IPS-20b (cell line): ENCODE results near the gene TMCO6.
"Not testable (repeated sequence)": the region's sequence is repeated elsewhere in the genome, so short reads cannot be mapped to it uniquely, and the experiment has no call there.

Source experiments
- H3K27ac ChIP-seq: one replicate; pipeline ENCODE4 v1.5.1; 2013; ENCODE audit warnings: low read length
- H3K27me3 ChIP-seq: 2 replicates; pipeline ENCODE4 v1.6.1; 2013; ENCODE audit warnings: mild to moderate bottlenecking, low read length, inconsistent platforms; ENCODE audit not compliant: insufficient read depth
- H3K36me3 ChIP-seq: 2 replicates; pipeline ENCODE4 v1.6.1; 2013; ENCODE audit warnings: low read depth, mild to moderate bottlenecking, inconsistent platforms, low read length, moderate library complexity; ENCODE audit not compliant: insufficient read depth
- H3K4me1 ChIP-seq: 2 replicates; pipeline ENCODE4 v1.6.1; 2013; ENCODE audit warnings: mild to moderate bottlenecking, control low read depth, inconsistent platforms, low read length, moderate library complexity; ENCODE audit not compliant: insufficient read depth
- H3K4me3 ChIP-seq: 2 replicates; pipeline ENCODE4 v1.5.1; 2013; ENCODE audit warnings: mild to moderate bottlenecking, low read length, inconsistent platforms
- H3K9ac ChIP-seq: 2 replicates; pipeline ENCODE4 v1.6.1; 2013; ENCODE audit warnings: low read depth, mild to moderate bottlenecking, inconsistent platforms, low read length, moderate library complexity
- H3K9me3 ChIP-seq: 2 replicates; pipeline ENCODE4 v1.6.1; 2013; ENCODE audit warnings: mild to moderate bottlenecking, low read depth, low read length, inconsistent platforms; ENCODE audit not compliant: insufficient read depth

The TMCO6 gene

GRCh38 chr5:140639148-140639981 is at the start of gene TMCO6:
TMCO6 (plus strand) TSS chr5:140639451; CDS start chr5:140639528, 77 bp downstream.
- Histone ChIP-seq H3K4me1 (peaks cover 6% of the 10 kb centered on the region; the same call in 1 of the 2 replicates), H3K27me3 (no peaks in the 10 kb centered on the region), H3K27ac (peak within 1 kb of the TSS; percentile 63), H3K4me3 (peak within 1 kb of the TSS; percentile 97), H3K9me3 (no peaks in the 10 kb centered on the region), H3K9ac (peak within 1 kb of the TSS; percentile 92), H3K36me3 (peaks cover 30% of the 10 kb centered on the region)

- Histone ChIP-seq H3K4me3 (no peak overlapping the region), H3K27ac (no peak overlapping the region), H3K4me1 (no peaks in the 10 kb centered on the region), H3K27me3 (no peaks in the 10 kb centered on the region), H3K9me3 (no peaks in the 10 kb centered on the region), H3K36me3 (no peaks in the 10 kb centered on the region), H3K9ac (no peak overlapping the region)
Observed at GRCh38 chr5:140590861-140591260, 48.4 kb upstream of the TMCO6 start.

- H3K9ac ChIP-seq = no peak overlapping the region
- H3K9me3 ChIP-seq = no peaks in the 10 kb centered on the region
- H3K4me1 ChIP-seq = no peaks in the 10 kb centered on the region
- H3K27me3 ChIP-seq = no peaks in the 10 kb centered on the region
- H3K4me3 ChIP-seq = no peak overlapping the region
- H3K36me3 ChIP-seq = no peaks in the 10 kb centered on the region
- no peak overlapping the region for H3K27ac ChIP-seq
Observed at GRCh38 chr5:140591747-140592372, 47.4 kb upstream of the TMCO6 start.

- not testable (repeated sequence) for H3K36me3 ChIP-seq, H3K4me3 ChIP-seq, H3K9ac ChIP-seq, H3K4me1 ChIP-seq, H3K27me3 ChIP-seq, H3K9me3 ChIP-seq, H3K27ac ChIP-seq
Observed at GRCh38 chr5:140593070-140593469, 46.2 kb upstream of the TMCO6 start.

- H3K9me3 ChIP-seq = no peaks in the 10 kb centered on the region
- H3K4me3 ChIP-seq = no peak overlapping the region
- H3K36me3 ChIP-seq = no peaks in the 10 kb centered on the region
- H3K4me1 ChIP-seq = no peaks in the 10 kb centered on the region
- no peak overlapping the region for H3K27ac ChIP-seq
- H3K9ac ChIP-seq = no peak overlapping the region
- no peaks in the 10 kb centered on the region for H3K27me3 ChIP-seq
Observed at GRCh38 chr5:140594169-140594568, 45.1 kb upstream of the TMCO6 start.

- H3K4me1 ChIP-seq = no peaks in the 10 kb centered on the region
- H3K9me3 ChIP-seq = no peaks in the 10 kb centered on the region
- H3K27me3 ChIP-seq = no peaks in the 10 kb centered on the region
- H3K27ac ChIP-seq = no peak overlapping the region
- no peak overlapping the region for H3K4me3 ChIP-seq
- no peaks in the 10 kb centered on the region for H3K36me3 ChIP-seq
- H3K9ac ChIP-seq = no peak overlapping the region
Observed at GRCh38 chr5:140595538-140596300, 43.5 kb upstream of the TMCO6 start.

- H3K36me3 ChIP-seq = no peaks in the 10 kb centered on the region
- H3K9ac ChIP-seq = no peak overlapping the region
- no peak overlapping the region for H3K4me3 ChIP-seq
- no peaks in the 10 kb centered on the region for H3K27me3 ChIP-seq
- H3K4me1 ChIP-seq = no peaks in the 10 kb centered on the region
- H3K27ac ChIP-seq = no peak overlapping the region
- no peaks in the 10 kb centered on the region for H3K9me3 ChIP-seq
Observed at GRCh38 chr5:140596321-140596741, 42.9 kb upstream of the TMCO6 start.

- Histone ChIP-seq H3K4me3 (no peak overlapping the region), H3K4me1 (no peaks in the 10 kb centered on the region), H3K27ac (no peak overlapping the region), H3K9ac (no peak overlapping the region), H3K9me3 (no peaks in the 10 kb centered on the region), H3K27me3 (no peaks in the 10 kb centered on the region), H3K36me3 (no peaks in the 10 kb centered on the region)
Observed at GRCh38 chr5:140598836-140599235, 40.4 kb upstream of the TMCO6 start.

GRCh38 chr5:140600096-140600495 is 39.2 kb upstream of the TMCO6 start:
- H3K4me3 ChIP-seq = no peak overlapping the region
- H3K9ac ChIP-seq = no peak overlapping the region
- no peaks in the 10 kb centered on the region for H3K27me3 ChIP-seq
- no peaks in the 10 kb centered on the region; the same call in 1 of the 2 replicates for H3K9me3 ChIP-seq
- H3K36me3 ChIP-seq = no peaks in the 10 kb centered on the region
- no peak overlapping the region for H3K27ac ChIP-seq
- H3K4me1 ChIP-seq = no peaks in the 10 kb centered on the region

GRCh38 chr5:140602147-140602546 is 37.1 kb upstream of the TMCO6 start:
- Histone ChIP-seq H3K4me3 (no peak overlapping the region), H3K36me3 (no peaks in the 10 kb centered on the region), H3K9me3 (no peaks in the 10 kb centered on the region; the same call in 1 of the 2 replicates), H3K9ac (no peak overlapping the region), H3K4me1 (no peaks in the 10 kb centered on the region), H3K27ac (no peak overlapping the region), H3K27me3 (no peaks in the 10 kb centered on the region)

- H3K4me1 ChIP-seq, H3K9ac ChIP-seq, H3K36me3 ChIP-seq, H3K4me3 ChIP-seq, H3K27ac ChIP-seq, H3K27me3 ChIP-seq, H3K9me3 ChIP-seq: not testable (repeated sequence)
Observed at GRCh38 chr5:140603446-140603698, 35.9 kb upstream of the TMCO6 start.

GRCh38 chr5:140603734-140604133 is 35.5 kb upstream of the TMCO6 start:
- no peak overlapping the region for H3K9ac ChIP-seq
- no peaks in the 10 kb centered on the region; the same call in 1 of the 2 replicates for H3K9me3 ChIP-seq
- no peak overlapping the region for H3K27ac ChIP-seq
- no peaks in the 10 kb centered on the region for H3K36me3 ChIP-seq
- no peaks in the 10 kb centered on the region for H3K4me1 ChIP-seq
- H3K27me3 ChIP-seq = no peaks in the 10 kb centered on the region
- no peak overlapping the region for H3K4me3 ChIP-seq
